A673 (cell line): ENCODE measurements around the gene CARMIL1. TPM values are rescaled to one million over a fixed set of nuclear protein-coding genes. Genes with fewer than 3 reads are reported as not detected.

Experiments
- BruUV-seq: library from RNA; stranded (reverse); fragments of 400-500 nt; replicated peaks from 2 replicates; lab custom pipeline; 2021; lab: Mats Ljungman, UMichigan
- CTCF ChIA-PET: fragments of 300-600 bp; sonication (Branson Sonifier 250); formaldehyde crosslinking; loops from one replicate; lab custom pipeline; 2022; ENCODE audit warnings: antibody characterized with exemption; lab: Charles Lee
- POLR2A ChIA-PET: fragments of 300-600 bp; sonication (Branson Sonifier 250); formaldehyde crosslinking; loops from one replicate; lab custom pipeline; 2022; ENCODE audit warnings: antibody characterized with exemption; ENCODE audit not compliant: low non-redundant PET; lab: Charles Lee
- DNase-seq: peaks from one replicate; pipeline ENCODE4 v3.0.0-alpha.2; 2015; ENCODE audit warnings: low spot score
- H3K27ac ChIP-seq: fragments of 200-600 bp; sonication (generic); 2 replicates; pipeline ENCODE4 v1.5.1; 2016; ENCODE audit warnings: mixed run types, low read depth, mild to moderate bottlenecking, mixed read lengths, antibody characterized with exemption, low read length; ENCODE audit not compliant: poor library complexity, severe bottlenecking
- H3K27me3 ChIP-seq: fragments of 200-600 bp; sonication (generic); replicated peaks from 2 replicates; pipeline ENCODE4 v1.6.1; 2017; ENCODE audit warnings: mixed run types, low read depth, mild to moderate bottlenecking, mixed read lengths, antibody characterized with exemption, low read length; ENCODE audit not compliant: insufficient read depth, poor library complexity
- H3K36me3 ChIP-seq: fragments of 200-600 bp; sonication (generic); 2 replicates; pipeline ENCODE4 v1.6.1; 2016; ENCODE audit warnings: mixed run types, mild to moderate bottlenecking, mixed read lengths, antibody characterized with exemption, low read length; ENCODE audit not compliant: insufficient read depth, poor library complexity, severe bottlenecking
- H3K4me1 ChIP-seq: fragments of 200-600 bp; sonication (generic); 2 replicates; pipeline ENCODE4 v1.6.1; 2017; ENCODE audit warnings: mixed run types, mild to moderate bottlenecking, mixed read lengths, antibody characterized with exemption, low read length; ENCODE audit not compliant: insufficient read depth, poor library complexity, severe bottlenecking
- H3K4me3 ChIP-seq: fragments of 200-600 bp; sonication (generic); 2 replicates; pipeline ENCODE4 v1.5.1; 2016; ENCODE audit warnings: low read depth, mixed run types, mild to moderate bottlenecking, mixed read lengths, low read length; ENCODE audit not compliant: poor library complexity, severe bottlenecking
- H3K9me3 ChIP-seq: fragments of 200-600 bp; sonication (generic); 2 replicates; pipeline ENCODE4 v1.6.1; 2016; ENCODE audit warnings: mixed run types, low read depth, mild to moderate bottlenecking, mixed read lengths, antibody characterized with exemption, low read length; ENCODE audit not compliant: poor library complexity, severe bottlenecking
- CTCF ChIP-seq: fragments of 300-800, 200-600 bp; sonication (generic); conservative IDR thresholded peaks from 2 replicates; pipeline ENCODE4 v1.5.1; 2017; ENCODE audit warnings: low read depth, mild to moderate bottlenecking, antibody characterized with exemption, low read length, moderate library complexity, mixed read lengths
- EZH2 ChIP-seq: fragments of 200-600 bp; sonication (generic); IDR thresholded peaks from 2 replicates; pipeline ENCODE4 v1.6.1; 2017; ENCODE audit warnings: borderline replicate concordance, low read depth, mild to moderate bottlenecking, mixed read lengths, antibody characterized with exemption, low read length; ENCODE audit not compliant: poor library complexity, severe bottlenecking
- intact Hi-C: fragments of 100-400 bp; cut with micrococcal nuclease; formaldehyde crosslinking; loops from one replicate; pipeline ENCODE4 v1.10.0; 2022; ENCODE audit not compliant: unreplicated experiment
- total RNA-seq: library from RNA; stranded (reverse); gene quantifications from 2 replicates; pipeline ENCODE4 v1.2.3, GENCODE V29; 2021

CARMIL1 gene
- total RNA-seq, 1 experiment from 2014 or later = 7.2 TPM

GRCh38 chr6:25582101-25582500, 302.9 kb downstream of the CARMIL1 start:
- H3K4me1 ChIP-seq = no peaks in the 10 kb centered on the region
- ChIA-PET CTCF (no interaction called here), POLR2A (no interaction called here)
- TF ChIP-seq CTCF = no peak
- no TSS peak for BruUV-seq
- DNase-seq = no peak
- intact Hi-C loops = no loop called here
- no peaks in the 10 kb centered on the region for H3K9me3 ChIP-seq
- no peaks in the 10 kb centered on the region for H3K27me3 ChIP-seq
- no peaks in the 10 kb centered on the region for H3K36me3 ChIP-seq
- no peak overlapping the region for H3K4me3 ChIP-seq
- no peak overlapping the region for H3K27ac ChIP-seq

DNA sequence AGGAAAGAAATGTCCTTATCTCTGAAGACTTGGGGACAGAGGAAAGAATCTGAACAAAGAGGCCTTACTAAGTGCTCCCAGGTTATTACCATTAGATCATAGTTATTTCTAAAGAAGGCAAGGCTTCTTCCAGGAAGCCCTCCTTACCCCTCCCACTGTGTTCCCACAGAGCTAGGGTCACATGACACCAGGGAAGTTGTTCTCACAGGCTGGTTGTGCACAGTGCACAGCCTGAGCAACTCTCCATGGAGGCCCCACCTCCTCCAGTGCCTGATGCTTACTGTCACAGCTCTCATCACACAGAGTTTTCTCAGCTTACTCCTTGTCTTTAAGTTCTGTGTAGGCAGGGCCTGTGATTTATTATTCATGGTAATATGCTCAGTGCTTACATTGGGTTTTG, 303.9 kb downstream of the CARMIL1 start:
- ChIA-PET CTCF (no interaction called here), POLR2A (no interaction called here)
- Histone ChIP-seq H3K4me3 (no peak overlapping the region), H3K36me3 (no peaks in the 10 kb centered on the region), H3K27ac (no peak overlapping the region), H3K9me3 (no peaks in the 10 kb centered on the region), H3K4me1 (no peaks in the 10 kb centered on the region), H3K27me3 (no peaks in the 10 kb centered on the region)
- TF ChIP-seq EZH2 = no peak
- no peak for TF ChIP-seq CTCF
- no TSS peak for BruUV-seq
- peak; percentile 24 for DNase-seq
- intact Hi-C loops = no loop called here

GRCh38 chr6:25583906-25584305, 304.7 kb downstream of the CARMIL1 start:
- CTCF ChIA-PET = no interaction called here
- POLR2A ChIA-PET = no interaction called here

More at GRCh38 chr6:25583906-25584305, 304.7 kb downstream of the CARMIL1 start:
- Histone ChIP-seq H3K9me3 (no peaks in the 10 kb centered on the region), H3K4me3 (no peak overlapping the region), H3K27me3 (no peaks in the 10 kb centered on the region), H3K4me1 (no peaks in the 10 kb centered on the region), H3K27ac (no peak overlapping the region), H3K36me3 (no peaks in the 10 kb centered on the region)
- intact Hi-C loops = no loop called here
- no peak for DNase-seq
- TF ChIP-seq CTCF (no peak), EZH2 (no peak)
- BruUV-seq = no TSS peak
